GM19372 (cell line): Measurements from ENCODE around the gene CSNK1G2.

Experiments
- ATAC-seq: cut with Tn5 transposase; IDR thresholded peaks from one replicate; pipeline ENCODE4 v1.9.1; 2021; ENCODE audit warnings: mild to moderate bottlenecking, low read depth, moderate library complexity; ENCODE audit not compliant: unreplicated experiment

Gene CSNK1G2

DNA sequence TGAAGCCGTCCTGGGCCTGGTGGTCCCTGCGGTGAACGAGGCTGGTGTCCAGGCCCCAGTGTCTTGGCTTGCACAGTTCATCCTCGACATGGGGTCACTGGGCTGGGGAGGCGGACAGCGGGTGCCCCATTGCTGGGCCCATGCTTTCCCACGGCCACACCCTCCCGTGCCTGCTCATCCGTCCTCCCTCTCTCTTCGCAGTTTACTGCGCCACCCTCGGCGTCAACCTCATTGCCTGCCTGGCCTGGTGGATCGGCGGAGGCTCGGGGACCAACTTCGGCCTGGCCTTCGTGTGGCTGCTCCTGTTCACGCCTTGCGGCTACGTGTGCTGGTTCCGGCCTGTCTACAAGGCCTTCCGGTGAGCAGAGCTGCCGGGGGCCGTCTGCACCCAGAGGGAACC is 23.0 kb upstream of the CSNK1G2 start:
- no peak for ATAC-seq

DNA sequence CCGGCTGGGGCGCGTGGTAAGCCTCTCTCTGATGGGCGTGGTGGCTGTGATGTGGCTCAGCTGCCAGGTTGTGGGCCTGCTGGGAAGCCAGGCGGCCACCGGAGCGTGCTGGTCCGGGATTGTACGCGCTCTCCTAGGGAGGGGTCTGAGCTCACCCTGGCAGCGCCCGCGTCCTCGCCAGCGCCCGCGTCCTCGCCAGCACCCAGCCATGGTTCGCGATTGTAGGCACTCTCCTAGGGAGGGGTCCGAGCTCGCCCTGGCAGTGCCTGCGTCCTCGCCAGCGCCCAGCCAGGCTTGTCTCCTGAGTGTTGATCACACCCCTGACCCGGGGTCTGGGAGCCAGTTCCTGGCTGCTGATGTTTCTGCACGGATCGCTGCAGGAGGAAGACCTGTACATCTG is 22.0 kb upstream of the CSNK1G2 start:
- no peak for ATAC-seq

DNA sequence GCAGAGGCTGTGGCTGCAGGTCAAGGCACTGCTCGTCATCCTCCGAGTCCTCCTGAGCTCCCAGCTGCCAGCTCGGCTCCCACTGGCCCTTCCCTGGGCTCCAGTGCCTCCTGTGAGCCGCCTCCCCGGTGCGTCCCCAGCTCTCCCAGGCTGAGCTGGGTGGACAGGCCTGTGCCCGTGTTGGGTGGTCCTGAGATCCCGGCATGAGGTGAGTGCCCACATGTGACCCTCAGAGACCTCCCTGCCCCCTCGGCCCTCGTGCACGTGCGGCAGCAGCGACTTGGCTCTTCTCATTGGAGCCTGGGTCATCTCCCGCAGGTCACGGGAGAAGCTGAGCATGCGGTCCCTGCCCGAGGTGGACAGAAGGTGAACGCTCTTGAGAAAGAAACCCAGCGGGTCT is 20.3 kb upstream of the CSNK1G2 start:
- no peak for ATAC-seq

DNA sequence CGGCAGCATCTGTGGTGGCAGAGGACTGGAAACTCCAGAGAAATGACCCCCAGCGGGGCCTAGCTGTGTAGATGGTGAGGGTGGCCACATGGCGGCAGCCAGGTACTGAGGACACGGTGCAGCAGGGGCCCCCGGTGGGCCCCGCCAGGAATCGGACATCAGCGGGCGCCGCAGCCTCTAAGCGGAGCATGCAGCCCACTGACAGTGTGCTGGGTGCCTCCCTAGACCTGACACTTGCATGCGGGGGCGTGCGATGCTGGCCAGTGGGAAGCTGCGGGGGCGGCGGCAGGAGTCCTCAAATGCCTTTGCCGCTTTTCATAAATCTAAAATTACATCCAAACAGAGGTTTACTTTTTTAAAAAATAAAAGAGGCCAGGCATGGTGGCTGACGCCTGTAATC is 19.6 kb upstream of the CSNK1G2 start:
- ATAC-seq = no peak

DNA sequence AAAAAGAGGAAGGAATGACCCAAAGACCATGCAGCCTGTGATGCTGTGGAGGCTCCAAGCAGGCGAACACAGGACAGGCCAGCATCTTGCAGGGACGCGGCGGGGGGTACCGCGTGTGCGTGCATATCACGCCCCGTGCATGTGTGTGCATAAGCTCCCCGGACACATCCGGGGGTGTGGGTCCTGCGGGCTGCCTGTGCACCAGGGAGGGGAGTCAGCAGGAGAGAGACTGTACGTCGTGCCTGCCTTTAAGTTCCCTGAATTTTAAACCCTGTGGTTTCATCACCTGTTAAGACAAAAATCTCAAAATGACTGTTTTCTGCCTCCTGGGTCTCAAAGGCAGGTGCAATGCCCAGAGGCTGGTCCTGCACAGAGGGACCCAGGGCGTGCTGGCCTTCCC is 19.1 kb upstream of the CSNK1G2 start:
- ATAC-seq = no peak

DNA sequence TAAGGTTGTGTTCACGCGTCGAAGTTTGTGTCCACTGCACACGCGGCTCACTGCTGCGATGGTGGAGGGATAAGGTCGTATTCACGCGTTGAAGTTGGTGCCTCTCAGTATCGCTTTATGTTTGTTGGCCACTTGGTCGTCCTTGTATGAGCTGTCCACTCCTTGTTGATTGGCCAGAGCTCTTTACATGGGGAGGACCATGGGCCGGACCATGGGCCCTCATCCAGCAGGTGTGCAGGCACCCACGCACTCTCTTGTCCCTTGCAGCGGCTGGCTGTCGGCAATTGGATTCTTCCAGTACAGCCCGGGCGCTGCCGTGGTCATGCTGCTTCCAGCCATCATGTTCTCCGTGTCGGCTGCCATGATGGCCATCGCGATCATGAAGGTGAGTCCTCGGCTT is 18.2 kb upstream of the CSNK1G2 start:
- ATAC-seq = no peak

DNA sequence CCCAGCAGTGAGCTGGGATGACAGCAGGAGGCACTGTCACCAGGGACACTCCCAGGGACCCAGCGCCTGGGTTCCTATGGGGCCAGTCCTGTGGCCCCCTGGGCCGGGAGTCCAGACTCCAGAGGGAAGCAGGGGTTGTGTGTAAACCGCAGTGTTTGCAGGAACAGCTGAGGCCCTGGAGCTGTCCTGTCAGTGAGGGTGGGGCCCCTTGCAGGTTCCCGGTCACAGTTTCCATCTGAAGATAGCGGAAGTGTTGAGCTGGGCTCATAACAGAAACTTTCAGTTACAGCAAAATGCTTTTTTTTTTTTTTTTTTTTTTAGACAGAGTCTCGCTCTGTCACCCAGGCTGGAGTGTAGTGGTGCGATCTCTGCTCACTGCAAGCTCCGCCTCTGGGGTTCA is 17.7 kb upstream of the CSNK1G2 start:
- ATAC-seq = peak; percentile 53

DNA sequence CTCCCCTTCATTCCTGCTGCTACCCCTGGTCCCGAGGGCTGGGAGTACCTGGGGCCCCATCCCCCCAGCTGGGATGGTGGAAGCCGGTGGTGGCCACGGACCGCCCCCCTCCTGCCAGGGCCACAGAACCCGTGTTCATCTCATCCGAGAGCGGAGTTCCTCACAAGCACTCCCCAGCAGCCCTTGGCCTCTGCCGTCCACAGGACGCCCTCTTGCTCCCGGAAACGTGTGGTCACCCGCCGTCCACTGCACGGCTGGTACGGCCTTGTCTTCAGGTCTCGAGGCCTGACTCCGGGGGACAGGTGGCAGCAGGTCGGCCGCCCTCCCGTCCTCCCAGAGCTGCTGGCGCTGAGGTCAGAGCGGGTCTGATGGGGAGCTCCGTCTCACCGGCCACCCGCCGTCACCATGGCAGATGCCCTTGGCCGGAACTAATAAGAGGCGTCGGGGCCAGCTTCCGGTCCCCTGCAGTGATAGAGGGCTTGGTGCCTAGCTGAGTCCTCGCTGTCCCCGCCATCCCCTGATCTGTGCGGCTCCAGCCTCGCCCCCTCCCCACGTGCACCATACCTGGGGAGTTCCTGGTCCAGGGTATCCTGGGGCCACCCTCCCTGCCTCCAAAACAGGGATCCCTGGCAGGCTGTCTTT is 16.5 kb upstream of the CSNK1G2 start:
- no peak for ATAC-seq

DNA sequence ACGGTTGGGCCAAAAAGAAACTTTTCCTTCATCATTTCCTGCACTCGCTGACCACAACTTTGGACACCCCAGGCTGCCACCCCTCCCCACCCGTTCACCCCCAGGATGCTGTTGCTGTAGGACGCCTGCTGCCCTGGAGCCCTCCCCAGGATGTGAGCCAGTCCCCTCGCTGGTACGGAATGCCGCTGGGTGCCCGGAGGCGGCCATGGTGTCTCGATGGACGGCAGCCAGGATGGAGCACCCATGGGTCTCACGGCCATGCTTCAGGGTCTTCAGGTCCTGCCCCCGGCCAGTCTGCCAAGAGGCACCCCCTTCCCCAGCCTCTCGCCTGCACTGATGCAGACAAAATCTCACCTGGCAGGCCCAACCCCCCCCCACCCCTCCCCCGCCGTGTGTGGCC is 15.4 kb upstream of the CSNK1G2 start:
- ATAC-seq = no peak

DNA sequence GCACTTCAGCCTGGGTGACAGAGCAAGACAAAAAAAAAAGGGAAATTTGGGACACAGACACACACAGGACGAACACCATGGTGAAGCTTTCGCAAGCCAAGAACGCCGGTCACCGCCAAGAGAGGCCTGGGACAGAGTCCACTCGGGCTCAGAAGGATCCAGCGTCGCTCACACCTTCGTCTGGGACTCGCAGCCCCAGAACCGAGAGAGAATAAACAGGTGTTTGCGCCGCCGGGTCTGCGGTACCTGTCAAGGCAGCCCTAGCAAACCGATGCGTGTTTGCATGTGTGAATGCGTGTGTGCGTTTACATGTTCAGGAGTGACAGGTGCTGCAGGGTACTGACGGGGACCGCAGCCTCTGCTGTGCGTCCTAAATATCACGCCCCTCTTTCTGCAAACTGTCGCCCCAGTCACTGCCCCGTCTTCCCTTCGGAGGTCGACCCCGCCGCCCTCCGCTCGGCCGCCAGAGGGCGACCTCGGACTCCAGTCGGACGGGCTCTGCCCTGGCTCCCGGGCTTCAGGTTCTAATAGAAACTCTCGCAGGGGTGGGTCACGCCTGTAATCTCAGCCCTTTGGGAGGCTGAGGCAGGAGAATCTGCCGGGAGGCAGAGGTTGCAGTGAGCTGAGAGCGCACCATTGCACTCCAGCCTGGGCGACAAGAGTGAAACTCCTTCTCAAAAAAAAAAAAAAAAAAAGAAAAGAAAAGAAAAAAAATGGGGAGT is 11.8 kb upstream of the CSNK1G2 start:
- no peak for ATAC-seq

DNA sequence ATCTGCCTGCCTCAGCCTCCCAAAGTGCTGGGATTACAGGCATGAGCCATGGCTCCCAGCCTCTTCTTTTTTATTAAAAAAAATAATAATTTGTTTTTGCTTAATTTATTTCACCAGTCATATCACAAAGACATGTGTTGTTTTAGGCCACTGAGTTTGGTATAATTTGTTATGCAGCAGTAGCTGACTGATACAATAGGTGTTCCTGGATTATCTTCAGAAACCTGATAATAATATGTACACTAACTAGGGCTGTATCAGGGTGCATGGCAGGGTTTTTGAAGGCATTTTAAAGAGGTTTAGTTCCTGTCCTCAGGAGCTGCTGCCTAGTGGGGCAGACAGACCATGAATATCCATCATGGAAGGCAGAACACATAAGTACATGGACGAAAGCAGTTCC is 9.5 kb upstream of the CSNK1G2 start:
- no peak for ATAC-seq

DNA sequence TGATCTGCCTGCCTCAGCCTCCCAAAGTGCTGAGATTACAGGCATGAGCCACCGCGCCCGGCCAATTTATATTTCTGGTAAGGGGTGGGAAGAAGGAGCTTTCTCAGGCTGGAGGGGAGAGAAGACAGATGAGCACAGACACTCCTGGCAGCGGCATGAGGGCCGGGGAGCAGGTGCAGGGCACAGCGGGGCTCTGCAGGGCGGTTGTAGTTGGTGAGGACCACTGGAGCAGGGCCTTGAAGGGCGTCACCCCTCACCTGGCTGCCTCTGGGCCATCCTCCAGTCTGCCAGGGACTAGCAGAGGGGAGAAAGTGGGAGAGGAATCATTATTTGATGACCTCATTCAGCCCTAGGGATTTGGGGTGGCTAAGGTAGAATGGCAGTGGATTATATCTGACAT is 8.6 kb upstream of the CSNK1G2 start:
- ATAC-seq = no peak

DNA sequence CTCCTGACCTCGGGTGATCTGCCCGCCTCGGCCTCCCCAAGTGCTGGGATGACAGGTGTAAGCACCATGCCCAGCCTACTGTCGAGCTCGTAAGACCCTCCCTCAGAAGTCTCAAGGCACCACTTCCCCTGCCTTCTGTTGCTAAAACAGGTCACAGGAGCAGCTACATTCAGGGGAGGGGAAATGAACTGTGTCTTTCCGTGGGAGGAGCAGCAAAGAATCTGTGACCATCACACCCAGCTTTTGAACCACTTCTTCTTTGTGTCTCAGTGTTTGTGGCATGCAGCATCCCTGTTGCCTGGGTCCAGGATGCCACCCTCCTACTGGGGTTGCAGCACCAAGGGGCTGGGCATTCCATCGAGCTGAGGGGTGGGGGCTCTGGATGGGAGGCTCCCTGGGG is 7.7 kb upstream of the CSNK1G2 start:
- ATAC-seq = no peak

DNA sequence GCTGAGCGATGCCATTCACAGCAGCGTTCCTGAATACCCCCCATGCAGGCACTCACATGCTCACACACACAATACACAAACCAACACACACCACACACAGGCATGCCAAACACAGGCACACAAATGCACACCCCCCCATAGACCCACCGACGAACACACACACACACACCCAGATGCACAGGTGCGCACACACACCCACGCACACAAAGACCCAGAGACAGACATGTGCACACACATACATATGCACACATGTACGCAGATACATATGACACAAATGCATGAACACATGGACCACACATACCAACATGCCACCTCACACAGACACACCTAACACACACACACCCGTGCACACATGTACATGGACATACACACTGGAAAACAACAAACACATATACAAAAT is 7.0 kb upstream of the CSNK1G2 start:
- no peak for ATAC-seq

DNA sequence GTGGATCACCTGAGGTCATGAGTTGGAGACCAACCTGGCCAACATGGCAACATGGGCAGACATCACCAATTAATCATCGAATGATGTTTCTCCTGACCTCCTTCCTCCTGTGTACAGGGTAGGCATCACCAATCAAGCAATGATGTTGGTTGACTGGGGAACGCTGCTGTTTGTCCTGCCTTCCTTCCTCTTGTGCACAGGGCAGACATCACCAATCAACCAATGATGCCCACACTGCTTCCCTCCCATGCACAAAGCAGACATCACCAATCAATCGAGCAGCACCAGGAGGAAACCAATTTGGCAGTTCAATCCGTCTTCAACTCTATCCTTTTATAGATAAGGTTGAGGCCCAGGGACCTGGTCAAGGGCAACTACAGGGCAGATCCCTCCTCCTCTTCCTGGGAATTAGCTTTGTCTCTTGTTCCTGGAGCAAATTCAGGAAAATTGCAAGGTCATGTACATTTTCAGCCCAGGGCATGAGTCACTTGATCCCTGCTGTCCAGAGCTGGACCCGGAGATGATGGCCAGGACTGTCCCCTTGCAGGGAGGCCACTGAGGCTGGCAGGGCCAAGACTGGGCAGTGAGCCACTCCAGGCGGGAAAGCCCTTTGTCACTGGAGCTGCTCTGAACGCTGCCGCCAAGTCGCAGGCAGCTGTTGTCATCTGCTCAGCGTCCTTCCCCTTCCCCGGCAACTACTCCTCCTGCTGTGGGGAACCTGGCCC is 5.3 kb upstream of the CSNK1G2 start:
- ATAC-seq = no peak

DNA sequence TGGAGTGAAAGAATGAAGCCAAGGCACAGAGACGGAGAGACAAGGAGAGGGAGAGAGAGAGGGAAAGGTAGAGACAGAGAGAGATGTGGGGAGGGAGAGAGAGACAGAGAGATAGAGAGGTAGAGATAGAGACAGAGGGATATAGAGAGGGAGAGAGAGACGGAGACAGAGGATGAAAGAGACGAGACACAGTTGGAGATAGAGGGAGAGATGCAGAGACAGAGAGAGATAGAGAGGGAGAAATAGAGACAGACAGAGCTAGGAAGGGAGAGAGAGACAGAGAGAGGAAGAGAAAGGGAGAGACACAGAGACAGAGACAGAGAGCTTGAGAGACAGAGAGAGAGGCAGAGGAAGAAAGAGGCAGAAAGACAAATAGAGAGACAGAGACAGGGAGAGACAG is 4.5 kb upstream of the CSNK1G2 start:
- no peak for ATAC-seq

DNA sequence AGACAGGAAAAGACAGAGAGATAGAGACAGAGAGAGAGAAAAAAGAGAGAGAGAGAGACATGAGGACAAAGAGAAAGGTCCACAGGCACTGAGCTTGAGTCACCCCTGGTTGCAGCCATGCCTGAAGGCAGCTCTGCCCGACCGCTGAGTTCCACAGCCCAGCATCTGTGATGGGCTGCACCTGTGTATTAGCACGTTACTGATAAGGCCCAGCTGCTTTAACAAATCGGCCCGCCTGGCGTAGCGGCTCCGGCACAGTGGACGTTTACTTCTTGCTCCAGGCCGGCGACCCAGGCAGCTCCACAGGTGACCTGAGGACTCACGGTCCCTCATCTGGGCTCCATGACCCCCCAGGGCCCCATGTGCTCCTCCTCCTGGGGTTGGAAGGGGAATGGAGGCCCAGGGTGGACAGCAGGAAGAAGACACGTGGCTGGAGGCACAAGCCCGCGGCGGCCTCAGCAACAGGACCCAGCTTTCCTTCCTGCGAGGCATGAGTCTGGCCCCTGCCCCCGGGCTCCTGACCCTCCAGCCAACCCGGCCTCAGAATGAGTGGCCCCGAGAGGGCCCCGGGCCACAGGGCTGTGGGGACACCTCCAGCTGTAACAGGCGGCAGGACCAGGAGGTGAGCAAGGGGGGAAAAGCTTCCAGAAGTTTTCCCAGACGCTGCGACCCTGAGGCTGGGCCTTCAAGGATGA is 3.9 kb upstream of the CSNK1G2 start:
- ATAC-seq = no peak

DNA sequence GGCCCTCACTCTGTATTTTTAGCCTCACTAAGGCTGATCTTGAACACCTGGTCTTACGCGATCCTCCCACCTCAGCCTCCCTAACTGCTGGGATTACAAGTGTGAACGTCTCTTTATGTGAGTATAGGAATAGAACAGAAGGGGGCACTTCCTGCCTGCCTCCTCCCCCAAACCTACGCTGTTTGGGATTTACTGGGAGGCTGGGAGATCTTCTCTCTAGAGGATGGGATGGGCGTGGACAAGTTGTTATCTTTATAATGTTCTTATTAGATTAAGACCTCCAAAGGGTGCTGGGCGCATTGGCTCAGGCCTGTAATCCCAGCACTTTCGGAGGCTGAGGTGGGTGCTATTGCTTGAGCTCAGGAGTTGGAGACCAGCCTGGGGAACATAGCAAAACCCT is 2.9 kb upstream of the CSNK1G2 start:
- no peak for ATAC-seq

DNA sequence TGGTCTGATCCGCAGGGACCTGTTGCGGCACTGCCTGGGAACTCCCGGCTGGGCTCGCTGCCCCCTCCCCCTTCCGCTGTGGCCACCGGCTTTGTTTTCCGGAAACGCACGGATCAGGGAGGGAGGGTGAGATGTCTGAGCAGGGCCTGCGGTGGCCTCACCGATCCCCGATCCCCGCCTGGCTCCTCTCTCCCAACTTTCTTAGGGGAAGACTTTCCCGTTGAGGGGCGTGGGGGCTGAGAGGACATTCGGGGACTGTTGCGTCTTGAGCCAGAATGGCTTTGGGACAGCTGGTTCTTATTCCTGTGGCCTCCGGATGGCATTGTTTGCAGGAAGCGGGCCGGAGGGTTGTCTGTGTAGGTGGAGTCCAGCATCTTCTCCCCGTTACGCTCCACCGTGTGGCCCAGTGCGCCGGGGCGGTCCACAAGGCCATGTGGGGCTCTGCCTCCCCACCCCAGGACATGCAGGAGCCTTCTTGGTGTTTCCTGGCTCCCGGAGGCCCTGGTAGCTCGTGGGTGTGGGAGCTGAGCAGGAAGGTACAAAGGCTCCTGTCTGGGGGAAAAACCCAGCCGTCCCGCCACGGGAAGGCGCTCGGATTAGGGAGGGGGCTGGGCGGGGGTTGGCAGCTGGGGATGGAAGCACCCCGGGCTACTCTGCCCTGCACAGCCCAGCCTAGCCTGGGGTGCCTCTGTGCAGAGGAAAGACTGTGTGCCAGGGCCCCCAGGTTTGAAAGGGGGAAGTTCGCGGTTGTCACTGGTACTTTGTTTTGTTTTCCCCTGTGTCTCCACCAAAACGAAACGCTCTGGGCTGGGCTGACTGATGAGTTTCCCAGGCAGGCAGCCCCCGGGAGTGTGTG is 1.3 kb downstream of the CSNK1G2 start:
- no peak for ATAC-seq

DNA sequence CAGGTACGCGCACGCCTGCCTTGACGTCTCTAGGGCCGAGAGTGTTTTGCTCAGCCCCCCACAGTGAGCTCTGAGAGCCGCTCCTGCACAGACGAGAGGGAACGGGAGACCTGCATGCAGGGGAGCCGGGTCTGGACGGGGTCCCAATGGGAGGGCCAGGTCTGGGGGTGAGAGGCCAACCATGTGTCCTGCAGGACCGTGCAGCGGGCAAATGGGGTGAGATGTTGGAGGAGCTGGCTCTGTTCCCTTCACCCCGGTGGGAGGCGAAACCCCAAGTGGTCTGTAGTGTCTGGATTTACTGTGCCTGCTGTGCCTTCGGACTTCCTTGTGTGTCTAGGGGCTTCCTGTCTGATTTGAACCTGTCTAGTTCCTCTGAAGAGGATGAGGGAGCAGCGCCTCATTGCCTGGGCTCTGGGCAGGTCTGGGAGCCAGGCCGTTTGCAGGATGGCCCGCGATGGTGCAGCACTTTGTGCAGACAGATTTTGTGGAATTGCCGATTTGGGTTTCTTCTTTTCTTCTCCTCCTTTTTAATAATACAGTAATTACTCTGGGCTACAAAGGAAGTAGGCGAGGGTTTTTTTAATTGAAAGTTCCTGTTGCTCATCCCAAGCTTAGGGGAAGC is 2.1 kb downstream of the CSNK1G2 start:
- no peak for ATAC-seq
